HG03354 (cell line): ENCODE data around the gene ARFIP1.

Experiments
- ATAC-seq: cut with Tn5 transposase; IDR thresholded peaks from one replicate; pipeline ENCODE4 v1.9.1; 2021; ENCODE audit warnings: mild to moderate bottlenecking; ENCODE audit not compliant: unreplicated experiment, poor library complexity, severe bottlenecking

The ARFIP1 gene

DNA sequence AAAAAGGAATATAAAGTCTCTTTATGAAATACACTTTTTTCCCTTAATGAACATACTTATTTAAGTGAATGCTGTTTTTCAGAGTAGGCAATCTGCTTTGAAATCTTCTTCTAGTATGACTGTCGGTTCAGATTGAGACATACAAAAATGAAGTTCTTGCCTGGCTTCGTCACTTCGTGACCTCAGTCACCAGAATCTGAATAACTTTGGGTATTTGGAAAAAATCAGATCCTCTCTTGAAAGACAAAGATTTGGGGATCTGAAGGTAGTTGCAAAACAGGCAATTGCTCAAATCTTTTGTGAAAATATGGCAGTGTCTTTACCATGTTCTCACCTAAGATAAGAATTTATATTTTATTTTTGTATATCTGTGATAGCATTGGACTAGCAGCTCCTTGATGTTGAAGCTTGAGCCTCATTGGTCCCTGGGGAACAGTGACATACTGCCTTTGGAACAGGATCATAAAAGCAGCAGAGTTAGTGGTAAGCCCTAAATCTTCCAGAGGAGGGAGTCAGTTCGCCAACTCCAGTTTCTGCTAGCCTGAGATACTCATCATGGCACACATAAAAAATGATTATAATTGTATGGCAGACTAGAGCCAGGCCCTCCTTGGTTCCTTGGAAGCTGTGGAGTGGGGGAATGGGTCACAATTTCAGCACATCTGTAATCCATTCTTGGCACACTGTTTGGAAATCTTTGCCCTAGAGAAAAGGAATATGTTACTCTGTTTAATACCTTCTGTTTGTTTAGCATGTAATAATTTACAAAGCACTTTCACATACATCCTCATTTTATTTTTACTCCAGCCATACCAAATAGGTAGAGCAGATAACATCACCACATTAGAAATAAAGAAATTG is 5.0 kb downstream of the ARFIP1 start:
- no peak for ATAC-seq

DNA sequence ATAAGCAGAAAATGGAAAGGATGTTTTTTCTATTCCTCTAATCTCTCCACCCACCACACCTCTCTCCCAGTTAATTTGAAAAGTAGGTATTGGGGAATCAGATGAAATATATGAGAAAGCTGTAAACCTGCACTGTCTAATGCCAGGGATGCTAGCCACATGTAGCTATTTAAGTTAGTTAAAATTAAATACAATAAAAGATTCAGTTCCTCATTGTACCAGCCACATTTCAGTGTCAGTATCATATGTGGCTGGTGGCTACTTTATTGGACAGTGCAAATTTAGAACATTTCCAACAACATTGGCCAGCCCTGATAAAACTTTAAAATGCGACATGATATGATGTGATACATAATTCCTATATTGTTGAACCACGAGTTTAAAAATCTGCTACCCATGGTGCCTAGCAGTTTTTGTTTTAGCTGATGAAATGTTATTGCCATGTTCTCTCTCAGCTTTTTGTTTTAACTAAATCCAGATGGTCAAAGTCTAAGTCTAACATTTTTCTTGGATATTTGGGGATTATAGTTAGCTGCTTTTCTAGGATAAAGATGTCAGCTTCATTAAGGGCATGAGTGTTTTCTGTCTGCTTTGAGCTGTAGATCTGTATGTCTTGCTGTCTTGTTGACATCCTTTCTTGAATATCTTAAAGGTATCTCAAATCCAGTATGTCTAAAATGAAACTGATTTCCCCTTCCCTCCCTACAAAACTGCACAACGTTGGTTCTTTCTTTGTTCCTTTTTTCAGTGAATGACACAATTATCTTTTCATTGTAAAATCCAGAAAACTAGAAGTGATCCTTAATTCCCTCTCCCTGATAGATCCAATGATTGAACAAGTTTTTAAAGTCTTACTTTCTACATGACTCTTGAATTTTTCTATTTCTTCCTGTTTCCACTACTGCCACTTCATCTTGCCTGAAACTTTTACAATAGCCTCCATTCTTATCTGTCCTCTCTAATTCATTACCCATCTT is 6.2 kb downstream of the ARFIP1 start:
- peak; percentile 56 for ATAC-seq

- ATAC-seq: no peak
These were observed 6.9 kb downstream of the ARFIP1 start for GRCh38 chr4:152786627-152787026.

- ATAC-seq: no peak
These were observed 16.1 kb downstream of the ARFIP1 start for GRCh38 chr4:152795891-152796290.

DNA sequence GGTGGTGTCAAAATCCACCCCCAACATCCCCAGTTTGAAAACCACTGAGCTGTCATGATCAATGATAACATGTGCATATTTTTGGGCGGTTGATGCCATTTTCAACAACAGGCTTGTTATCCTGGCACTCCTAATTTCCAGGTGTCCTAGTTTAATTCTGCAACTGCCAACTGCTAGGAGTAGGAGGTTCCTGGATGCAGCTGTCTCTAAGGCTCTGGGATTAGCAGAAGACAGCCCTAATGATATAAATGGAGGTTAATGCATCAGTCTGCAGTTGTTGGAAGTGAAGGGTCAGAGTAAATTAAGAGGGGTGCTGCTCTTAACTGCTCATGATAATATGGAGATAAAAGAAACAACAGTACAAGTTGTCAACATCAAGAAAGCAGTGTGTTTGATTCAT is 23.8 kb downstream of the ARFIP1 start:
- no peak for ATAC-seq

- no peak for ATAC-seq
These were observed 25.4 kb downstream of the ARFIP1 start for GRCh38 chr4:152805071-152805650.

DNA sequence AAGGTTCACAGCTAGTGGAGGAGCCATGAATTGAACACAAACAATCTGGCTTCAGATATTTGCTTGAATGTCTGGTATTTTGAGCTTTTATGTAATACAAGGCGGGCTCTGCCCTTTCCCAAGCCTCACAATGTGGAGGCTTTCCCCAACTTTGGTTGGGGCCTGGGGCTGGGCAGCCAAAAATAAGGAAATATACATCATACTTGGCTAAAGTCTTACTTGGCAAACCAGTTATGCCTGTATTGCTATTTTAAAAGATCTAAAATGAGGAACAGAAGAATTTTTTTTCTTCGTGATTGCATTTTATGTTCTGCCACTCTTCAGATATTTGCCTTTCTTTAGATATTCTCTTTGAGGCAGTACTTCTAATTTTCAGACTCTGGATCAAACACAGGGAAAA is 26.1 kb downstream of the ARFIP1 start:
- ATAC-seq: no peak

DNA sequence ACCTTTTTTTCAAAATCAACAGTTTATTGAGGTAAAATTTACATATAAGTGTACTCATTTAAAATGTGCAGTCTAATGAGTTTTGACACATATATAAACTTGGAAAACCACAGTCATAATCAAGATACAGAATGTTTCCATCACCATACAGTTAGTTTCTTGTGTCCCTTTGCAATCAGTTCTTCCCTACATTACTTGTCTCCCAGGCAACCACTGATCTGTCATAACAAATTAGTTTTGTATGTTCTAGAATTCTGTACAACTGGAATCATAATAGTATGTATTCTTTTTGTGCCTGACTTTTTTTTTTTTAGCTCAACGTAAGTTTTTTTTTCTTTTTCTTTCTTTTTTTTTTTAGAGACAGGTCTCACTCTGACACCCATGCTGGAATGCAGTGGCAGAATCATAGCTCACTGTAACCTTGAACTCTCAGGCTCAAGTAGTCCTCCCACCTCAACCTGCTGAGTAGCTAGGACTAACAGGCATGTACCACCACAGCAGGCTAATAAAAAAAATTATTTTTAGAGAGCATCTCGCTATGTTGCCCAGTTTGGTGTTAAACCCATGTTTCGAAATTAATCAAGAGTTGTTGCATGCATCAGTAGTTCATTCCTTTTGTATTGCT is 26.9 kb downstream of the ARFIP1 start:
- ATAC-seq: no peak

DNA sequence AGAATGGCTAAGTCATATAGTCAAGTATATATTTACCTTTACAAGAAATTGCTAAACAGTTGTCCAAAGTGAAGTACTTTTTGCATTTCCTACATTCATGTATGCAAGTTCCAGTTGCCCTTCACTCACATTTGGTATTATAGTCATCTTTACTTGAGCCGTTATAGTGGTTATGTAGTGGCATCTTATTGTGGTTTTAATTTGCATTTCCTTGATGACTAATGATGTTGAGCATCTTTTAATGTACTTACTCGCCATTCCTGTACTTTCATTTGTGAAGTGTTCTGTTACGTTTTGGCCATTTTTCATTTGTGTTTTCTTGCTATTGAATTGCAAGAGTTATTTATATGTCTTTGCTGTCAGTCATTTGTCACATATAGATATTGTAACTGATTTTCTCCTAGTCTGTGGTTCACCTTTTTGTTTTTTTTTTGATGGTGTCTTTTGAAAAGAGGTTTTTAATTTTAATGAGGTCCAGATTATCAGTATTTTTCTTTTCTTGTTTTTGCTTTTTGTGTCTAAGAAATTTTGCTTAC is 27.6 kb downstream of the ARFIP1 start:
- ATAC-seq: peak; percentile 58

DNA sequence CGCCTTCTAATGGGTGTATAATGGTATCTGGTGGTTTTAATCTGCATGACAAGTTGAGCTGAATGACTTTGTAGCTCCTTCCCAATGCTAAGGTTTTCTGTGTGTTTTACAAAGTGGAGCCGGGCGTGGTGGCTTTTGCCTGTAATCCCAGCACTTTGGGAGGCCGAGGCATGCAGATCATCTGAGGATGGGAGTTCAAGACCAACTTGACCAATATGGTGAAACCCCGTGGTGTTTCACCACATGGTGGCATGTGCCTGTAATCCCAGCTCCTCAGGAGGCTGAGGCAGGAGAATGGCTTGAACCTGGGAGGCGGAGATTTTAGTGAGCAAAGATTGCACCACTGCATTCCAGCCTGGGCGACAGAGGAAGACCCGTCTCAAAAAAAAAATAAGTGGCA is 28.9 kb downstream of the ARFIP1 start:
- ATAC-seq: no peak

DNA sequence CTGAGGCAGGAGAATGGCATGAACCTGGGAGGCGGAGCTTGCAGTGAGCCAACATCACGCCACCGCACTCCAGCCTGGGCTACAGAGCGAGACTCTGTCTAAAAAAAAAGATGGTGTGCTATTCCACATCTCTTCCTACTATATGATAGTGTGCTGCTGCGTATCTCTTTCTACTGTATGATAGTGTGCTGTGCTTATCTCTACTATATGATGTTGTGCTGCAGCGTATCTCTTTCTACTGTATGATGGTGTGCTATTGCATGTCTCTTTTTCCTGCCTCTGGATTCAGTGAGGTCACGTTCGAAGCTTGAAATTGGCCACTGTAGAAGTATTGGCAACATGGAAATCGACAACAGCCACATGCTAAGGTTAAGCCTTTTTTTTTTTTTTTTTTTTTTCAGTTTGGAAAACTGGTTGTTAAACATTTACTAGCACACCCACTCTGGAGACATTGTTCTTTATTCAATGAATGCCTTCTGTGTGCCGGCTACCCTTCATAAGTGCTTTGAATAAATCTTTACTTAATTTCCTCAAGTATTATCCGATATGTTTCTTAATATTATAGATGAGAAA is 31.0 kb downstream of the ARFIP1 start:
- no peak for ATAC-seq

GRCh38 chr4:152815078-152815477 is 35.3 kb downstream of the ARFIP1 start:
- ATAC-seq: no peak

DNA sequence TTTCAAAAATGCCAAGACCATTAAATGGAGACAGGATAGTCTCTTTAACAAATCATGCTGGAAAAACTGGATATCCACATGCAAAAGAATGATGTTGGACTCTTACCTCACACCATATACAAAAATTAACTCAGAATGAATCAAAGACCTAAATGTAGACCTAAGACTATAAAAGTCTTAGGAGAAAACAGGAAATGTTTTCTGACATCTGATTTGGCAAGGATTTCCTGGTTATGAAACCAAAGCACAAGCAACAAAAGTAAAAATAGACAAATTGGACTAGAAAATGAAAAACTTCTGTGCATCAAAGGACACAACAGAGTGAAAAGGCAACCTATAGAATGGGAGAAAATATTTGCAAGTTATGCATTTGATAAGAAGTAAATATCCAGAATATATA is 37.6 kb downstream of the ARFIP1 start:
- no peak for ATAC-seq

- ATAC-seq: no peak
These were observed 39.4 kb downstream of the ARFIP1 start for GRCh38 chr4:152819026-152819645.

GRCh38 chr4:152820073-152820472 is 40.3 kb downstream of the ARFIP1 start:
- ATAC-seq: no peak

DNA sequence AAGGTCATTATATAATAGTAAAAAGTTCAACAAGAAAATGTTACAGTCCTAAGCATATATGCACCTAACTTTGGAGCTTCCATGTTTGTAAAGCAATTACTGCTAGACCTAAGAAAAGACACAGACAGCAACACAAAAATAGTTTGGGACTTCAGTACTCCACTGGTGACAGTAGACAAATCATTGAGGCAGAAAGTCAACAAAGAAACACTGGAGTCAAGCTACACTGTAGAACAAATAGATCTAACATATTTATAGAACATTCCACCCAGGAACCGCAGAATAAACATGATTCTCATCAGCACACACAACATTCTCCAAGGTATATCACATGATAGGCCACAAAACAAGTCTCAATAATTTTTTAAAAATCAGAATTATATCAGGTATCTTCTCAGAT is 42.6 kb downstream of the ARFIP1 start:
- ATAC-seq: no peak

GRCh38 chr4:152824561-152824960 is 44.8 kb downstream of the ARFIP1 start:
- ATAC-seq: no peak

DNA sequence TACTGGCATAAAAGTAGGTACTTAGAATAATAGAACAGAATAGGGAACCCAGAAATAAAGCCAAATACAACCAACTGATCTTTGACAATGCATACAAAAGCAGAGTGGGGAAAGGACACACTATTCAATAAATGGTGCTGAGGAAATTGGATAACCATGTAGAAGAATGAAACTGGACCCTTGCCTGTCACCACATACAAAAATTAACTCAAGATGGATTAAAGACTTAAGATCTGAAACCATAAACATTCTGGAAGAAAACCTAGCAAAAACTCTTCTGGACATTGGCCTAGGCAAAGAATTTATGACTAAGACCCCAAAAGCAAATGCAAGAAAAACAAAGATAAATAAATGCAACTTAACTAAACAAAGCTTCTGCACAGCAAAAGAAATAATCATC is 45.6 kb downstream of the ARFIP1 start:
- ATAC-seq: no peak

DNA sequence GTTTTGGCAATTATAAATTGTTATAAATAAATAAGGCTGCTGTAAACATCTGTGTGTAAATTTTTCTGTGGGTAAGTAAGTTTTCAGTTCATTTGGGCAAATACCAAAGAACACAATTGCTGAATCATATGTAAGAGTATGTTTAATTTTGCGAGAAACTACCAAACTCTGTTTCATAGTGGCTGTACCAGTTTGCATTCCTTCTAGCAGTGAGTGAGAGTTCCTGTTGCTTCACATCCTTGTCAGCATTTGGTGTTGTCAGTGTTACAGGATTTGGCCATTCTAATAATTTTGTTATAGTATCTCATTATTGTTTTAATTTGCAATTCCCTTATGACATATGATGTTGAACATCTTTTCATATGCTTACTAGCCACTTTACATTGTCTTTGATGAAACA is 48.4 kb downstream of the ARFIP1 start:
- no peak for ATAC-seq
